NCI-H526 (cell line): ENCODE measurements around the gene SLC5A11.

ENCODE experiments used
- DNase-seq, 2 experiments: peaks; one replicate each; lab custom pipeline; 2025; lab: John Stamatoyannopoulos, UW

The SLC5A11 gene

GRCh38 chr16:24920568-24920967 is 74.8 kb downstream of the SLC5A11 start:
- DNase-seq: no peak

GRCh38 chr16:24921229-24921628 is 75.5 kb downstream of the SLC5A11 start:
- no peak for DNase-seq

GRCh38 chr16:24925163-24925562 is 79.4 kb downstream of the SLC5A11 start:
- no peak for DNase-seq

GRCh38 chr16:24929409-24929808 is 83.6 kb downstream of the SLC5A11 start:
- peak in 1 of 2 experiments; percentile 12 for DNase-seq

GRCh38 chr16:24930440-24930839 is 84.7 kb downstream of the SLC5A11 start:
- DNase-seq: no peak

- no peak for DNase-seq
Measured at GRCh38 chr16:24931091-24931490, 85.3 kb downstream of the SLC5A11 start.

- no peak for DNase-seq
Measured at GRCh38 chr16:24935336-24935735, 89.6 kb downstream of the SLC5A11 start.

GRCh38 chr16:24936151-24936550 is 90.4 kb downstream of the SLC5A11 start:
- no peak for DNase-seq

GRCh38 chr16:24939224-24939623 is 93.5 kb downstream of the SLC5A11 start:
- no peak for DNase-seq

GRCh38 chr16:24939738-24940137 is 94.0 kb downstream of the SLC5A11 start:
- DNase-seq: no peak

- DNase-seq: no peak
Measured at GRCh38 chr16:24943471-24943870, 97.7 kb downstream of the SLC5A11 start.

GRCh38 chr16:24944206-24944605 is 98.4 kb downstream of the SLC5A11 start:
- no peak for DNase-seq

GRCh38 chr16:24946155-24946554 is 100.4 kb downstream of the SLC5A11 start:
- no peak for DNase-seq

GRCh38 chr16:24950275-24950674 is 104.5 kb downstream of the SLC5A11 start:
- no peak for DNase-seq

GRCh38 chr16:24953306-24953705 is 107.5 kb downstream of the SLC5A11 start:
- no peak for DNase-seq

GRCh38 chr16:24953721-24954120 is 108.0 kb downstream of the SLC5A11 start:
- DNase-seq: no peak

GRCh38 chr16:24954137-24954536 is 108.4 kb downstream of the SLC5A11 start:
- no peak for DNase-seq

- no peak for DNase-seq
Measured at GRCh38 chr16:24955975-24956731, 110.4 kb downstream of the SLC5A11 start.

GRCh38 chr16:24957887-24958286 is 112.1 kb downstream of the SLC5A11 start:
- DNase-seq: no peak
